ENCODE measurements around the gene FARS2. TPM values are rescaled to one million over a fixed set of nuclear protein-coding genes. Genes with fewer than 3 reads are reported as not detected.
A peak's percentile ranks its signal among the peaks of the same experiment; 100 is the strongest.

Gene FARS2
- total and polyA plus RNA-seq, 2 experiments from 2014 or later, result 9.9 to 15.4 TPM

- Histone ChIP-seq H3K9me3 (ENCODE audit: low read depth) (no peaks in the 10 kb centered on the region), H4K20me1 (ENCODE audit: insufficient read depth, poor library complexity, severe bottlenecking) (no peaks in the 10 kb centered on the region), H3K27ac (no peak overlapping the region), H3K36me3 (replicated peaks; ENCODE audit: insufficient read depth, low read depth) (no peaks in the 10 kb centered on the region), H3K79me2 (no peaks in the 10 kb centered on the region), H3K9me2 (replicated peaks; ENCODE audit: insufficient read depth) (no peaks in the 10 kb centered on the region), H3K27me3 (no peaks in the 10 kb centered on the region), H3K4me1 (ENCODE audit: insufficient read depth) (no peaks in the 10 kb centered on the region), H2AFZ (no peak overlapping the region), H3K4me3 (no peak overlapping the region), H3K4me2 (no peak overlapping the region)
- no peak for DNase-seq (ENCODE audit: low spot score)
- WGBS (ENCODE audit: low lambda C conversion rate, missing lambda C conversion rate), result 91% methylated on average over 4 of the region's 4 CpGs
- TF ChIP-seq EZH2 (IDR thresholded peaks at IDR 0.05; ENCODE audit: borderline replicate concordance) (no peak), EZH2phosphoT487 (IDR thresholded peaks at IDR 0.05; ENCODE audit: low read depth, severe bottlenecking, unreplicated experiment) (no peak), CTCF (IDR thresholded peaks at IDR 0.05; ENCODE audit: poor library complexity) (no peak)
Observed at GRCh38 chr6:5250911-5251310, 10.4 kb upstream of the FARS2 start.

GRCh38 chr6:5256952-5257351 is 4.4 kb upstream of the FARS2 start:
- Histone ChIP-seq H3K4me2 (no peak overlapping the region), H3K27ac (no peak overlapping the region), H3K36me3 (replicated peaks; ENCODE audit: insufficient read depth, low read depth) (no peaks in the 10 kb centered on the region), H3K79me2 (peaks cover 21% of the 10 kb centered on the region), H3K4me1 (ENCODE audit: insufficient read depth) (no peaks in the 10 kb centered on the region), H3K27me3 (no peaks in the 10 kb centered on the region), H3K4me3 (no peak overlapping the region), H3K9me3 (ENCODE audit: low read depth) (no peaks in the 10 kb centered on the region), H3K9me2 (replicated peaks; ENCODE audit: insufficient read depth) (no peaks in the 10 kb centered on the region), H4K20me1 (ENCODE audit: insufficient read depth, poor library complexity, severe bottlenecking) (no peaks in the 10 kb centered on the region), H2AFZ (no peak overlapping the region)
- no peak for DNase-seq (ENCODE audit: low spot score)
- 88% methylated on average over 3 of the region's 3 CpGs for WGBS (ENCODE audit: low lambda C conversion rate, missing lambda C conversion rate)
- TF ChIP-seq CTCF (IDR thresholded peaks at IDR 0.05; ENCODE audit: poor library complexity), result no peak

GRCh38 chr6:5257400-5257799 is 3.9 kb upstream of the FARS2 start:
- TF ChIP-seq EZH2 (IDR thresholded peaks at IDR 0.05; ENCODE audit: borderline replicate concordance) (no peak), EZH2phosphoT487 (IDR thresholded peaks at IDR 0.05; ENCODE audit: low read depth, severe bottlenecking, unreplicated experiment) (no peak), CTCF (IDR thresholded peaks at IDR 0.05; ENCODE audit: poor library complexity) (no peak)
- H3K4me1 ChIP-seq (ENCODE audit: insufficient read depth), result no peaks in the 10 kb centered on the region
- H3K4me2 ChIP-seq, result no peak overlapping the region
- H4K20me1 ChIP-seq (ENCODE audit: insufficient read depth, poor library complexity, severe bottlenecking), result no peaks in the 10 kb centered on the region
- DNase-seq (ENCODE audit: low spot score), result no peak
- H3K9me3 ChIP-seq (ENCODE audit: low read depth), result no peaks in the 10 kb centered on the region
- WGBS (ENCODE audit: low lambda C conversion rate, missing lambda C conversion rate), result 97% methylated on average over 8 of the region's 8 CpGs
- no peak overlapping the region for H3K27ac ChIP-seq
- H3K27me3 ChIP-seq, result no peaks in the 10 kb centered on the region
- H2AFZ ChIP-seq, result no peak overlapping the region
- no peaks in the 10 kb centered on the region for H3K36me3 ChIP-seq (replicated peaks; ENCODE audit: insufficient read depth, low read depth)
- H3K9me2 ChIP-seq (replicated peaks; ENCODE audit: insufficient read depth), result no peaks in the 10 kb centered on the region
- H3K79me2 ChIP-seq, result peaks cover 22% of the 10 kb centered on the region
- H3K4me3 ChIP-seq, result no peak overlapping the region

- DNase-seq (ENCODE audit: low spot score), result no peak
- Histone ChIP-seq H3K36me3 (replicated peaks; ENCODE audit: insufficient read depth, low read depth) (no peaks in the 10 kb centered on the region), H3K9me2 (replicated peaks; ENCODE audit: insufficient read depth) (no peaks in the 10 kb centered on the region), H3K27me3 (no peaks in the 10 kb centered on the region), H3K9me3 (ENCODE audit: low read depth) (no peaks in the 10 kb centered on the region), H3K4me3 (no peak overlapping the region), H3K79me2 (peaks cover 43% of the 10 kb centered on the region), H4K20me1 (ENCODE audit: insufficient read depth, poor library complexity, severe bottlenecking) (no peaks in the 10 kb centered on the region), H3K4me2 (peak overlapping the region; percentile 72), H3K4me1 (ENCODE audit: insufficient read depth) (no peaks in the 10 kb centered on the region), H3K27ac (peak overlapping the region; percentile 99), H2AFZ (peak overlapping the region; percentile 77)
- WGBS (ENCODE audit: low lambda C conversion rate, missing lambda C conversion rate), result 76% methylated on average over 3 of the region's 3 CpGs
- TF ChIP-seq EZH2 (IDR thresholded peaks at IDR 0.05; ENCODE audit: borderline replicate concordance) (no peak), EZH2phosphoT487 (IDR thresholded peaks at IDR 0.05; ENCODE audit: low read depth, severe bottlenecking, unreplicated experiment) (no peak)
Observed at GRCh38 chr6:5259428-5259827, 1.9 kb upstream of the FARS2 start.

Data from hepatocyte (in vitro differentiated cells).